ENCODE measurements around the gene TBC1D5. TPM values are rescaled to one million over a fixed set of nuclear protein-coding genes. Genes with fewer than 3 reads are reported as not detected.
A peak's percentile ranks its signal among the peaks of the same experiment; 100 is the strongest.

Gene TBC1D5
- total RNA-seq, 3 donors from 2014 or later = 22.4 to 25.3 (median 25.2) TPM

- no peaks in the 10 kb centered on the region for H3K9me3 Mint-ChIP-seq
- H3K36me3 Mint-ChIP-seq (ENCODE audit: insufficient read depth) = no peaks in the 10 kb centered on the region
- no peak for ATAC-seq
- DNase-seq = no peak
- H3K4me1 Mint-ChIP-seq (ENCODE audit: low read depth) = peaks cover 16% of the 10 kb centered on the region
- H3K27me3 Mint-ChIP-seq (ENCODE audit: low read depth) = no peaks in the 10 kb centered on the region
- no peak overlapping the region for H3K4me3 Mint-ChIP-seq
Observed at GRCh38 chr3:17192995-17193394, 549.4 kb downstream of the TBC1D5 start.

GRCh38 chr3:17190353-17191078 is 551.9 kb downstream of the TBC1D5 start:
- Mint-ChIP-seq H3K27me3 (ENCODE audit: low read depth) (no peaks in the 10 kb centered on the region), H3K4me1 (ENCODE audit: low read depth) (peaks cover 14% of the 10 kb centered on the region), H3K4me3 (no peak overlapping the region), H3K9me3 (no peaks in the 10 kb centered on the region), H3K36me3 (ENCODE audit: insufficient read depth) (no peaks in the 10 kb centered on the region)
- ATAC-seq (no peak), DNase-seq (no peak)

GRCh38 chr3:17188378-17188777 is 554.1 kb downstream of the TBC1D5 start:
- Mint-ChIP-seq H3K27me3 (ENCODE audit: low read depth) (no peaks in the 10 kb centered on the region), H3K9me3 (no peaks in the 10 kb centered on the region), H3K4me3 (no peak overlapping the region), H3K36me3 (ENCODE audit: insufficient read depth) (peaks cover 8% of the 10 kb centered on the region), H3K4me1 (ENCODE audit: low read depth) (peaks cover 19% of the 10 kb centered on the region)
- no peak for DNase-seq
- ATAC-seq = no peak

GRCh38 chr3:17187589-17188184 is 554.7 kb downstream of the TBC1D5 start:
- H3K4me1 Mint-ChIP-seq (ENCODE audit: low read depth) = peaks cover 25% of the 10 kb centered on the region
- peaks cover 11% of the 10 kb centered on the region for H3K36me3 Mint-ChIP-seq (ENCODE audit: insufficient read depth)
- no peak overlapping the region for H3K4me3 Mint-ChIP-seq
- no peaks in the 10 kb centered on the region for H3K9me3 Mint-ChIP-seq
- ATAC-seq (no peak), DNase-seq (no peak)
- H3K27me3 Mint-ChIP-seq (ENCODE audit: low read depth) = no peaks in the 10 kb centered on the region

- no peak for DNase-seq
- Mint-ChIP-seq H3K36me3 (ENCODE audit: insufficient read depth) (peaks cover 13% of the 10 kb centered on the region), H3K9me3 (no peaks in the 10 kb centered on the region), H3K27me3 (ENCODE audit: low read depth) (no peaks in the 10 kb centered on the region), H3K4me3 (no peak overlapping the region), H3K4me1 (ENCODE audit: low read depth) (peaks cover 33% of the 10 kb centered on the region)
- ATAC-seq = peak; percentile 73 to 86
Observed at GRCh38 chr3:17183951-17184550, 558.4 kb downstream of the TBC1D5 start.

GRCh38 chr3:17182166-17182565 is 560.3 kb downstream of the TBC1D5 start:
- H3K9me3 Mint-ChIP-seq = no peaks in the 10 kb centered on the region
- H3K4me1 Mint-ChIP-seq (ENCODE audit: low read depth) = peaks cover 31% of the 10 kb centered on the region
- H3K36me3 Mint-ChIP-seq (ENCODE audit: insufficient read depth) = peaks cover 13% of the 10 kb centered on the region
- DNase-seq (no peak), ATAC-seq (peak; percentile 47 to 66)
- no peaks in the 10 kb centered on the region for H3K27me3 Mint-ChIP-seq (ENCODE audit: low read depth)
- no peak overlapping the region for H3K4me3 Mint-ChIP-seq

- H3K4me1 Mint-ChIP-seq (ENCODE audit: low read depth) = peaks cover 31% of the 10 kb centered on the region
Observed at GRCh38 chr3:17181413-17181907, 561.0 kb downstream of the TBC1D5 start.

GRCh38 chr3:17179381-17180205 is 562.8 kb downstream of the TBC1D5 start:
- Mint-ChIP-seq H3K4me1 (ENCODE audit: low read depth) (peaks cover 29% of the 10 kb centered on the region), H3K36me3 (ENCODE audit: insufficient read depth) (peaks cover 11% of the 10 kb centered on the region), H3K27me3 (ENCODE audit: low read depth) (no peaks in the 10 kb centered on the region), H3K9me3 (no peaks in the 10 kb centered on the region), H3K4me3 (no peak overlapping the region)
- no peak for DNase-seq
- ATAC-seq = peak; percentile 28 to 52

More at GRCh38 chr3:17181413-17181907, 561.0 kb downstream of the TBC1D5 start:
- Mint-ChIP-seq H3K36me3 (ENCODE audit: insufficient read depth) (peaks cover 15% of the 10 kb centered on the region), H3K9me3 (no peaks in the 10 kb centered on the region), H3K4me3 (no peak overlapping the region), H3K27me3 (ENCODE audit: low read depth) (no peaks in the 10 kb centered on the region)
- ATAC-seq (no peak), DNase-seq (no peak)

GRCh38 chr3:17176757-17177156 is 565.7 kb downstream of the TBC1D5 start:
- no peak for DNase-seq
- ATAC-seq = no peak
- no peaks in the 10 kb centered on the region for H3K9me3 Mint-ChIP-seq
- H3K4me3 Mint-ChIP-seq = no peak overlapping the region
- H3K4me1 Mint-ChIP-seq (ENCODE audit: low read depth) = peaks cover 9% of the 10 kb centered on the region
- peaks cover 7% of the 10 kb centered on the region for H3K36me3 Mint-ChIP-seq (ENCODE audit: insufficient read depth)
- H3K27me3 Mint-ChIP-seq (ENCODE audit: low read depth) = no peaks in the 10 kb centered on the region

GRCh38 chr3:17175187-17175807 is 567.1 kb downstream of the TBC1D5 start:
- Mint-ChIP-seq H3K36me3 (ENCODE audit: insufficient read depth) (peaks cover 5% of the 10 kb centered on the region), H3K4me3 (no peak overlapping the region), H3K4me1 (ENCODE audit: low read depth) (peaks cover 6% of the 10 kb centered on the region), H3K27me3 (ENCODE audit: low read depth) (no peaks in the 10 kb centered on the region), H3K9me3 (no peaks in the 10 kb centered on the region)
- DNase-seq (no peak), ATAC-seq (no peak)

- Mint-ChIP-seq H3K4me1 (ENCODE audit: low read depth) (no peaks in the 10 kb centered on the region), H3K4me3 (no peak overlapping the region), H3K36me3 (ENCODE audit: insufficient read depth) (peaks cover 7% of the 10 kb centered on the region), H3K9me3 (no peaks in the 10 kb centered on the region), H3K27me3 (ENCODE audit: low read depth) (no peaks in the 10 kb centered on the region)
- no peak for ATAC-seq
- no peak for DNase-seq
Observed at GRCh38 chr3:17166369-17166768, 576.1 kb downstream of the TBC1D5 start.

- Mint-ChIP-seq H3K4me3 (no peak overlapping the region), H3K36me3 (ENCODE audit: insufficient read depth) (peaks cover 5% of the 10 kb centered on the region), H3K9me3 (no peaks in the 10 kb centered on the region), H3K27me3 (ENCODE audit: low read depth) (no peaks in the 10 kb centered on the region), H3K4me1 (ENCODE audit: low read depth) (no peaks in the 10 kb centered on the region)
- DNase-seq = no peak
- no peak for ATAC-seq
Observed at GRCh38 chr3:17162116-17162515, 580.3 kb downstream of the TBC1D5 start.

GRCh38 chr3:17160597-17160996 is 581.8 kb downstream of the TBC1D5 start:
- Mint-ChIP-seq H3K36me3 (ENCODE audit: insufficient read depth) (peaks cover 4% of the 10 kb centered on the region), H3K9me3 (no peaks in the 10 kb centered on the region), H3K4me3 (no peak overlapping the region), H3K27me3 (ENCODE audit: low read depth) (no peaks in the 10 kb centered on the region), H3K4me1 (ENCODE audit: low read depth) (no peaks in the 10 kb centered on the region)
- no peak for DNase-seq
- no peak for ATAC-seq
